Measurements from ENCODE around the gene LOX.
"Not testable (repeated sequence)": the region's sequence is repeated elsewhere in the genome, so short reads cannot be mapped to it uniquely, and the experiment has no call there.

LOX gene

DNA sequence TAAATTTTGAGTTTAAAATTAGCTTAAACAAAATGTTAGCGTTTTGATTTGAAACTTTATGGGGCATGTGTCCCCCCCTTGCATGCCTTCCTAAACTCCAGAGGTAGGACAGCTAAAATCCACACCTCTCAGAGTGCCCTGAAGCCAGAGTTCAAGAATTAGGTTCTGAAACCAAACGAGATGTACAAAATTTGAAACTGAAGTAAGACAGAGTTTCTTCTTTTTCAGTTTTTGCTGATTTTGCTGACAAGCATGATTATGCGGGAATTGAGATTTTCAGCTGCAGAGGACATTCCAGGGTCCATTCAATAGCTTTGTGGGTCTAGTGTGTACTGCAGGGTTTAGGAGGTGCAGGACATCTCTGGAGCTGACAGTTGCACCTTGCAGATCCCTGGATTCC lies 17.1 kb upstream of the LOX start:
- TF ChIP-seq, protein P1, sequence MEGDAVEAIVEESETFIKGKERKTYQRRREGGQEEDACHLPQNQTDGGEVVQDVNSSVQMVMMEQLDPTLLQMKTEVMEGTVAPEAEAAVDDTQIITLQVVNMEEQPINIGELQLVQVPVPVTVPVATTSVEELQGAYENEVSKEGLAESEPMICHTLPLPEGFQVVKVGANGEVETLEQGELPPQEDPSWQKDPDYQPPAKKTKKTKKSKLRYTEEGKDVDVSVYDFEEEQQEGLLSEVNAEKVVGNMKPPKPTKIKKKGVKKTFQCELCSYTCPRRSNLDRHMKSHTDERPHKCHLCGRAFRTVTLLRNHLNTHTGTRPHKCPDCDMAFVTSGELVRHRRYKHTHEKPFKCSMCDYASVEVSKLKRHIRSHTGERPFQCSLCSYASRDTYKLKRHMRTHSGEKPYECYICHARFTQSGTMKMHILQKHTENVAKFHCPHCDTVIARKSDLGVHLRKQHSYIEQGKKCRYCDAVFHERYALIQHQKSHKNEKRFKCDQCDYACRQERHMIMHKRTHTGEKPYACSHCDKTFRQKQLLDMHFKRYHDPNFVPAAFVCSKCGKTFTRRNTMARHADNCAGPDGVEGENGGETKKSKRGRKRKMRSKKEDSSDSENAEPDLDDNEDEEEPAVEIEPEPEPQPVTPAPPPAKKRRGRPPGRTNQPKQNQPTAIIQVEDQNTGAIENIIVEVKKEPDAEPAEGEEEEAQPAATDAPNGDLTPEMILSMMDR (conservative IDR thresholded peaks at IDR 0.05; ENCODE audit: low read length) = no peak

DNA sequence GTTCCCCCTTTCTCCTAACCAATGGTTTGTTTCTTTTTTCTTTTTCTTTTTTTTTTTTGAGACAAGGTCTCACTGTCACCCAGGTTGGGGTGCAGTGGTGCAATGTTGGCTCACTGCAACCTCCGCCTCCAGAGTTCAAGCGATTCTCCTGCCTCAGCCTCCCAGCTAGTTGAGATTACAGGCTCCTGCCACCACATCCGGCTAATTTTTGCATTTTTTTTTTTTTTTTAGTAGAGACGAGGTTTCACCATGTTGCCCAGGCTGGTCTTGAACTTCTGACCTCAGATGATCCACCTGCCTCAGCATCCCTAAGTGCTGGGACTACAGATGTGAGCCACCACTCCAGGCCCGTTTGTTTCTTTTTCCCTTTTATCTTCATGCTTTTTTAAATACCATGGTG lies 16.2 kb upstream of the LOX start:
- not testable (repeated sequence) for DNase-seq (ENCODE audit: low read depth)

More for the DNA sequence above, 17.1 kb upstream of the LOX start:
- H3K4me3 ChIP-seq (ENCODE audit: low read length) = no peak overlapping the region
- no peak for DNase-seq (ENCODE audit: low read depth)

GRCh38 chr5:122093415-122094180 lies 15.5 kb upstream of the LOX start:
- TF ChIP-seq, protein P1 (conservative IDR thresholded peaks at IDR 0.05; ENCODE audit: low read length) = no peak
- H3K4me3 ChIP-seq (ENCODE audit: low read length) = peak overlapping the region; percentile 44
- peak; percentile 98 for DNase-seq (ENCODE audit: low read depth)

More for the DNA sequence above, 16.2 kb upstream of the LOX start:
- H3K4me3 ChIP-seq (ENCODE audit: low read length) = not testable (repeated sequence)

DNA sequence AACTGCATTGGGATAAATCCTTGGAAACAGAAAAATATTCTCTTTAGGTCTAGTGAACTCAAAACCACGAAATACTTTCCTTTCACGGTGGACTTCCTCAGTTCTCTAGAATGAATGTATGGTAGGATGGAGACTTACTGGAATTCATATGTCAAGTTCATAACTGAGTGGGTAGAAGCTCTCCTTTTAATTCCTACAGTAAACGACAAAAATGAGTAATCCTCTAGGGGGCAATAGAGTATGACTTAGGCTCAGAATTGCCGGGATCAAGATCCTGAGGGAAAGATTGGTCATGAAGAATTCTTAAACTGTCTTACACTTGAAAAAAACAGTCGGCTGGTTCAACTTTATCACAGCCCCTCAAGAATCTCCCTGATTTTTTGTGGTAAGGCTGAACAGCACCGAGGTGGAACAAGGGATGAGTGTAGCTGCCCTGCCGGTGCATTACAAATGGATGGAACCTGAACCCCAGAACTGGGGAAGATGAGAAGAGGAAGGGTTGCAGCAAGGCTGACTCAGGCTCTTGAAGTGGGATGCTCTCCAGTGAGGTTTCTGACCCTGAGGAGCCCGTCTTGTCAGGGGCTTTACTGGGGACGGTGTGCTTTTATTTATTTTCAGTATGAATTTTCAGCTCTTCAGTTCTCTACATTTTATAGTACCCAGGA lies 14.0 kb upstream of the LOX start:
- H3K4me3 ChIP-seq (ENCODE audit: low read length) = no peak overlapping the region
- TF ChIP-seq, protein P1 (conservative IDR thresholded peaks at IDR 0.05; ENCODE audit: low read length) = peak; percentile 73
- DNase-seq (ENCODE audit: low read depth) = peak; percentile 79

DNA sequence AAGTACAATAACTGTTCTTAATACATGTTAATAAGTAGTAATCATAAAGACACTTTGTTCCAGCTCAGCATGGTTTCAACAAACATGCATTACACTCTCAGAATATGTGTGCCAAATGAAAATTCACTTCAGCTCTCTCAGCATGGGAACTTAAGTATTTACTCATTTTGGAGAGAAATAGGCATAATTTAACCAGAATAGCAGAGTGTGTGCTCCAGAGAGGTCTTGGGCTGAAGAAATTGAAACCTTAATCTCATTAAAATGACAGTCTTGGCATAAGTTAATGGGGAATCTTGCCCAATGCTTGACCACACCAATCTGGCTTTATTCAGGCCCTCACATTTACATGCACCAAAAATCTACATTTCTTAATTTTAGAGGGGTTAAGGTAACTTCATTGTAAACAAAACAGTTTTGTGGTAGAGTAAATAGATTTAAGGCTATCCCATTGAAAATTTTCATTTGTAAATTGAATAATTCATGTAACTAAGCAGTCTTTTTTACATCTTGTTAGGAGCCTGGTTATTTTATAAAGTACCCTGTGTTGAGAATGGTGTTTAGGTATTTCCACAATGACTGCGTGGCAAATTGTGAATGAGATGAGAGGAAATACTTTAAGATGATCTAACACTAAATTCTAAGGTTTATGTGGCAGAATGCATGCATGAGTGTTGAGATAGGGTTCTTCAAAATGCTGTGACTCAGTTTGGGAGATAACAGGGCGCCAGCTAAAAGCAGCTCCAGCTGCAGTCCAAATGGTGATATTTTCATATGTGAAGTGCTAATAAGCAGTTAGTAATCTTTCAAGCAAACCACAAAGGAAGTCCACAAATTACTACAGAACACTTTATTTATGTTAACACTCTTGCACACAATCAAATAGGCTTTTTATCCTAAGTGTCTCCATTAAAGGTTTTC lies 11.3 kb upstream of the LOX start:
- H3K4me3 ChIP-seq (ENCODE audit: low read length) = no peak overlapping the region
- DNase-seq (ENCODE audit: low read depth) = peak; percentile 94
- TF ChIP-seq, protein P1 (conservative IDR thresholded peaks at IDR 0.05; ENCODE audit: low read length) = no peak

GRCh38 chr5:122085041-122085440 lies 7.0 kb upstream of the LOX start:
- DNase-seq (ENCODE audit: low read depth) = no peak
- H3K4me3 ChIP-seq (ENCODE audit: low read length) = no peak overlapping the region
- TF ChIP-seq, protein P1 (conservative IDR thresholded peaks at IDR 0.05; ENCODE audit: low read length) = no peak

DNA sequence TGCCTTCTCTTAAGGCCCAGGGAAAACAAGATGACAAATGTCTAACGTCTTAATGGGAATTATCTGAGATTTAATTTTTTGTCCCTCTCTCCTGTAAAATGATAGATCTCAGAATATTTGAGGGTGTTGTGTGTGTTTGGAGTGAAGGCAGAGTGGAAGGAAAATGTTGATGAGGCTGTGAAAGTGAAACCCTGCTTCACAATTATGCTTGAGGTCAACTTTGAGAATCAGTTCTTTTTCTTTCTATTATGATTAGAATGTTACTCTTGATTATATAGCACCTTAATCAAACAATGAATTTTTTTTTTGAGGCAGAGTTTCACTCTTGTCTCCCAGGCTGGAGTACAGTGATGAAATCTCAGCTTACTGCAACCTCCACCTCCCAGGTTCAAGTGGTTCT lies 5.5 kb upstream of the LOX start:
- no peak for DNase-seq (ENCODE audit: low read depth)
- TF ChIP-seq, protein P1 (conservative IDR thresholded peaks at IDR 0.05; ENCODE audit: low read length) = no peak
- no peak overlapping the region for H3K4me3 ChIP-seq (ENCODE audit: low read length)
